K562 (cell line): Measurements from ENCODE around the gene MLXIPL. TPM values are rescaled to one million over a fixed set of nuclear protein-coding genes. Genes with fewer than 3 reads are reported as not detected.
A peak's percentile ranks its signal among the peaks of the same experiment; 100 is the strongest.

Experiments used
- ATF1 ChIP-seq, 2 experiments: fragments of 450-650 bp in 1 of 2; IDR thresholded peaks; 2 replicates each; pipeline ENCODE4 v1.6.1; 2016; ENCODE audit warnings: missing compliant biosample characterization in 1 of 2, missing genetic modification characterization in 1 of 2
- BHLHE40 ChIP-seq: IDR thresholded peaks from 2 replicates; pipeline ENCODE4 v1.6.1; 2011; ENCODE audit warnings: low read length, improper control_type of control experiment
- CREB1 ChIP-seq, 2 experiments: sonication (generic) in 1 of 2; formaldehyde crosslinking in 1 of 2; IDR thresholded peaks; 2 replicates each; pipeline versions ENCODE4 v1.6.1 to v1.8.0; 2012 to 2022; ENCODE audit warnings: inconsistent platforms in 1 of 2, mild to moderate bottlenecking in 1 of 2, missing genetic modification reagents in 1 of 2, moderate library complexity in 1 of 2
- ESRRA ChIP-seq: fragments of 450-650 bp; IDR thresholded peaks from 2 replicates; pipeline ENCODE4 v1.6.1; 2014; ENCODE audit warnings: low read depth, mild to moderate bottlenecking, moderate library complexity, borderline replicate concordance
- GATAD2A ChIP-seq: fragments of 450-650 bp; IDR thresholded peaks from 2 replicates; pipeline ENCODE4 v1.6.1; 2017
- HCFC1 ChIP-seq: IDR thresholded peaks from 2 replicates; pipeline ENCODE4 v1.6.1; 2012; ENCODE audit warnings: low read depth, low read length, improper control_type of control experiment
- HMGN3 ChIP-seq: IDR thresholded peaks from 2 replicates; pipeline ENCODE4 v1.6.1; 2011; ENCODE audit warnings: borderline replicate concordance, low read depth, mild to moderate bottlenecking, mixed read lengths, low read length; ENCODE audit not compliant: insufficient read length; ENCODE audit errors: extremely low read depth
- KHSRP ChIP-seq: fragments of 450-650 bp; IDR thresholded peaks from 2 replicates; pipeline ENCODE4 v1.6.1; 2017
- MAFF ChIP-seq: IDR thresholded peaks from 2 replicates; pipeline ENCODE4 v1.6.1; 2012; ENCODE audit warnings: low read length, improper control_type of control experiment
- MEIS2 ChIP-seq: fragments of 450-650 bp; IDR thresholded peaks from 2 replicates; pipeline ENCODE4 v1.6.1; 2014; ENCODE audit warnings: mild to moderate bottlenecking; ENCODE audit not compliant: partially characterized antibody
- MTA3 ChIP-seq: fragments of 450-650 bp; formaldehyde crosslinking; IDR thresholded peaks from 2 replicates; pipeline ENCODE4 v1.6.1; 2017; ENCODE audit warnings: mild to moderate bottlenecking, borderline replicate concordance
- MXI1 ChIP-seq: IDR thresholded peaks from 2 replicates; pipeline ENCODE4 v1.6.1; 2011; ENCODE audit warnings: low read depth, mild to moderate bottlenecking, improper control_type of control experiment, low read length
- MYC ChIP-seq, 2 experiments: fragments of 250-450 bp in 1 of 2; sonication (Bioruptor Pico) in 1 of 2; IDR thresholded peaks; 2 replicates each; pipeline versions ENCODE4 v1.5.1 to v1.6.1; 2012 to 2021; ENCODE audit warnings: low read depth in 2 of 2, borderline replicate concordance in 1 of 2, improper control_type of control experiment in 1 of 2, low read length in 1 of 2, mild to moderate bottlenecking in 1 of 2, moderate library complexity in 1 of 2
- NR3C1 ChIP-seq: sonication (generic); formaldehyde crosslinking; IDR thresholded peaks from 2 replicates; pipeline ENCODE4 v1.8.1; 2022; ENCODE audit warnings: missing genetic modification reagents
- RBM25 ChIP-seq: fragments of 200-400 bp; formaldehyde crosslinking; IDR thresholded peaks from 2 replicates; pipeline ENCODE4 v1.6.1; 2018; ENCODE audit warnings: low read length, low read depth, moderate library complexity; ENCODE audit not compliant: severe bottlenecking
- SAFB2 ChIP-seq: fragments of 200-400 bp; formaldehyde crosslinking; IDR thresholded peaks from 2 replicates; pipeline ENCODE4 v1.6.1; 2018; ENCODE audit warnings: borderline replicate concordance, low read length, low read depth, moderate library complexity; ENCODE audit not compliant: severe bottlenecking
- SAP30 ChIP-seq: fragments of 200-600 bp; sonication (generic); IDR thresholded peaks from 2 replicates; pipeline ENCODE4 v1.6.1; 2012; ENCODE audit warnings: borderline replicate concordance, low read depth, mild to moderate bottlenecking, moderate library complexity, low read length, control low read depth, inconsistent platforms; ENCODE audit not compliant: insufficient read depth, poor library complexity, severe bottlenecking
- TAF15 ChIP-seq: fragments of 200-400 bp; formaldehyde crosslinking; IDR thresholded peaks from 2 replicates; pipeline ENCODE4 v1.6.1; 2017; ENCODE audit warnings: mild to moderate bottlenecking, low read depth, low read length, moderate library complexity
- TGIF2 ChIP-seq: sonication (generic); formaldehyde crosslinking; IDR thresholded peaks from 2 replicates; pipeline ENCODE4 v1.8.1; 2022; ENCODE audit warnings: mild to moderate bottlenecking, missing genetic modification reagents, moderate library complexity
- UBTF ChIP-seq, 2 experiments: IDR thresholded peaks; 2 replicates each; pipeline ENCODE4 v1.6.1; 2012; ENCODE audit warnings: improper control_type of control experiment in 2 of 2, low read depth in 2 of 2, low read length in 2 of 2, borderline replicate concordance in 1 of 2
- ZBTB12 ChIP-seq: fragments of 250-450 bp; sonication (Bioruptor Pico); IDR thresholded peaks from 2 replicates; pipeline ENCODE4 v1.4.0; 2020
- ZBTB7A ChIP-seq: IDR thresholded peaks from 2 replicates; pipeline ENCODE4 v1.6.1; 2011; ENCODE audit warnings: low read depth, mild to moderate bottlenecking, low read length, moderate library complexity, borderline replicate concordance; ENCODE audit not compliant: control insufficient read depth
- ZC3H11A ChIP-seq: IDR thresholded peaks from 2 replicates; pipeline ENCODE4 v1.6.1; 2012; ENCODE audit warnings: low read depth, low read length, improper control_type of control experiment
- ZFP36 ChIP-seq: fragments of 150-350 bp; IDR thresholded peaks from 2 replicates; pipeline ENCODE4 v1.6.1; 2018; ENCODE audit warnings: low read length, low read depth; ENCODE audit not compliant: partially characterized antibody
- polyA plus RNA-seq, 8 experiments: library from polyadenylated mRNA; depleted of rRNA in 4 of 8; stranded (reverse) in 5 of 8; unstranded in 3 of 8; fragments of >200 nt; fragmentation: Nextera tagmentation in 2 of 8; fragmentation: Illumina TruSeq in 1 of 8; extraction: Ambion mirVana in 2 of 8; extraction: Trizol in 1 of 8; gene quantifications; 2 replicates each; pipeline versions ENCODE4 v1.2.1 to v1.2.3, GENCODE V29; 2011 to 2014; ENCODE audit warnings: inconsistent platforms in 1 of 8, missing spikeins in 1 of 8
- total RNA-seq, 7 experiments: library from RNA; depleted of rRNA in 6 of 7; stranded (reverse); fragments of >200 nt in 6 of 7; fragmentation: Illumina TruSeq in 2 of 7; extraction: Trizol in 2 of 7; gene quantifications; 2 replicates each; pipeline versions ENCODE4 v1.2.1 to v1.2.3, GENCODE V29; 2011 to 2021; ENCODE audit warnings: low replicate concordance in 1 of 7

The MLXIPL gene
- total and polyA plus RNA-seq, 9 of the 15 experiments (the other 6 are each of a cell fraction or from before 2014, with no cell fraction given) = 0.11 to 18.4 (median 1.4) TPM

GRCh38 chr7:73557108-73557396 lies 67.3 kb downstream of the MLXIPL start (continued):
- TF ChIP-seq ATF1 (CRISPR knock-in tag; IDR thresholded peaks at IDR 0.05) = no peak; the same call in 1 of the 2 replicates
- TF ChIP-seq ATF1 (tag; IDR thresholded peaks at IDR 0.05) = peak; percentile 94
- 0 out of 4 replicates have a peak, but pooled peaks of 1 of the 2 experiments have one; percentile 52 for TF ChIP-seq UBTF (IDR thresholded peaks at IDR 0.05; ENCODE audit: borderline replicate concordance in 1 of 2, low read depth in 2 of 2, low read length in 2 of 2)
- TF ChIP-seq MEIS2 = peak; percentile 47
- no peak for TF ChIP-seq KHSRP
- TF ChIP-seq MXI1 = no peak
- peak; percentile 66; the same call in 1 of the 2 replicates for TF ChIP-seq ZBTB7A
- no peak for TF ChIP-seq SAFB2
- no peak for TF ChIP-seq TGIF2 (CRISPR knock-in tag)
- TF ChIP-seq GATAD2A = no peak
- TF ChIP-seq HMGN3 = peak; percentile 86
- peak; percentile 62; the same call in 1 of the 2 replicates for TF ChIP-seq ESRRA
- TF ChIP-seq MTA3 = 0 out of 2 replicates have a peak, but pooled peaks have one; percentile 12
- peak; percentile 62 for TF ChIP-seq HCFC1
- TF ChIP-seq NR3C1 = no peak
- peak; percentile 4 for TF ChIP-seq ZFP36
- TF ChIP-seq TAF15 = no peak
- peak; percentile 40 for TF ChIP-seq SAP30
- peak; percentile 95 for TF ChIP-seq RBM25
- peak; percentile 9; the same call in 1 of the 2 replicates for TF ChIP-seq BHLHE40
- peak; percentile 67 for TF ChIP-seq ZBTB12 (CRISPR knock-in tag)
- TF ChIP-seq ZC3H11A = no peak
- TF ChIP-seq MAFF = no peak
- TF ChIP-seq CREB1 (IDR thresholded peaks at IDR 0.05) = peak; percentile 93
- peak; percentile 74 for TF ChIP-seq CREB1 (CRISPR knock-in tag; IDR thresholded peaks at IDR 0.05)
- peak; percentile 68 for TF ChIP-seq MYC (IDR thresholded peaks at IDR 0.05; ENCODE audit: low read depth, low read length)
- TF ChIP-seq MYC (CRISPR knock-in tag; IDR thresholded peaks at IDR 0.05; ENCODE audit: borderline replicate concordance, low read depth) = no peak
